ENCODE measurements around the gene SELENOO.
"Not testable (repeated sequence)": the region's sequence is repeated elsewhere in the genome, so short reads cannot be mapped to it uniquely, and the experiment has no call there.

SELENOO gene

GRCh38 chr22:50198624-50199017 lies 2.2 kb upstream of the SELENOO start:
- DNase-seq (ENCODE audit: low read depth in 3 of 3), result no peak

GRCh38 chr22:50199251-50199721 lies 1.5 kb upstream of the SELENOO start:
- DNase-seq (ENCODE audit: low read depth in 3 of 3), result no peak

DNA sequence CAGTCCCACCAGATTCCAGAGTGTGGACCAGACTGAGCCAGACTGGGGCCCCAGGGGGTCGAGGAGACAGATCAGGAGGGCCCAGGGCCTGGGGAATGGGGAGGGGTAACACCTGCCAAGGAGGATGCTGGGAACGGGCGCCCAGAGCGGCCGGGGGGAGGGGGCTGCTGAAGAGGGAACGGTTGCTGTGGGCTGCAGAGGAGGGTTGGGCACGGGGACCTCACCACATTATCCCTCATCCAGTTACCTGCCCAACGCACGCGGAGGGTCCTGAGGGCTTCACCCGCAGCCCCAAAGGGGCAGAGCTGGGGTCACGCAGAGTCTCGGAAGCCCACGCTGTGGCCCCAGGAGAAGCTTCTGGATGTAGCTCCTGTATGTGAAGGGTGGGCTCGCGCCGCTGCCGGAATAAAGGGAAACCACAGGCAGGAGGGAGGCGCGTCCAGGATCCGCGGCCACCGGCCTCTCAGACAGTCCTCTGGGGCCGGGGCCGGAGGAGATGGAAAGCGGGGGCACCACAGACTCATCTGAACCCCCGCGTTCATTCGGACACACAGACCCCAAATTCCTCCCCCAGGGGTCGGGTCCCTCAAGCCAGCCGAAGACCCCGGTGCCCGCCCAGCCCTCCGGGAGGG lies 866 bp upstream of the SELENOO start:
- DNase-seq (ENCODE audit: low read depth in 3 of 3), result no peak

DNA sequence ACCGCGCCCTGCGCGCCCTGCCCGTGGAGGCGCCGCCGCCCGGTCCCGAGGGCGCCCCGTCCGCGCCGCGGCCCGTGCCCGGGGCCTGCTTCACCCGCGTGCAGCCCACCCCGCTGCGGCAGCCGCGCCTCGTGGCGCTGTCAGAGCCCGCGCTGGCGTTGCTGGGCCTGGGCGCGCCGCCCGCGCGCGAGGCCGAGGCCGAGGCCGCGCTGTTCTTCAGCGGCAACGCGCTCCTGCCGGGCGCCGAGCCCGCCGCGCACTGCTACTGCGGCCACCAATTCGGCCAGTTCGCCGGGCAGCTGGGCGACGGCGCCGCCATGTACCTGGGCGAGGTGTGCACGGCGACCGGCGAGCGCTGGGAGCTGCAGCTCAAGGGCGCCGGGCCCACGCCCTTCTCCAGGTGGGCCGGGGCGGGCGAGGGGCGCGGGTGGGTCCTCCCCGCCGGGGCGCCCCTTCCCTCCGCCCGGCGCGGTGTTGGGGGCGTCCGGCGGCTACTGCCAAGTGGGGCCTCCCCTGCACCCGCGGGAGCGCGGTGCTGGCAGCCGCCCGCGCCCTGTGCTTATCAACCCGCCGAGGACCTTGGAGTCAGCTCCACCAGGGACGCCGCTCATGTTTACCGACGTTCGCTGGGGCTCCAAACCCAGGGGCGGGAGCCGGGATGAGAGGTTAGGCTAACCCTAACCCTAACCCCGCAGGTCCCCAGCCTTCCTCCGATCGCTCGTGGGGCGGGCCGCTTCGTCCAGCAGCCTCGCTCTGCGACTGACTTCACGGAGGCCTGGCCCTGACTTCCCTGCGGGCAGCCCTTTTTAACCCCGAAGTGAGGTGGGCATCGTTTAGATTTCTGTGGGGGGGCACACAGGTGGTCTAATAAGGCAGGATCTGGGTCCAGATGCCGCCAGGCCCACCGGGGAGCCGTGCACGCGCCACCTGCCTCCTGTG lies 649 bp downstream of the SELENOO start:
- no peak for DNase-seq (ENCODE audit: low read depth in 3 of 3)

GRCh38 chr22:50202130-50202666 lies 1.4 kb downstream of the SELENOO start:
- no peak for DNase-seq (ENCODE audit: low read depth in 3 of 3)

DNA sequence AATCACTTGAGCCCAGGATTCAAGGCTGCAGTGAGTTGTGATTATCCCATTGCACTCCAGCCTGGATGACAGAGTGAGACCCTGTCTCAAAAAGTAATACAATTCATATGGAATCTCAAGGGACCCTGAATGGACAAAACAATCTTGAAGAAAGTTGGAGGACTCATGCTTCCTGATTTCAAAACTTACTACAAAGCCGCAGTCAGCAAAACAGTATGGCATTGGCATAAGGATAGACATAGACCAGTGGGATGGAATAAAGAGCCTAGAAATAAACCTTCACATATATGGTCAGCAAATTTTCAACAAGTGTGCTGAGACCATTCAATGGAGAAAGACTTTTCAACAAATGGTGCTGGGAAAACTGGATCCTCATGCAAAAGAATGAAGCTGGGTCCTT lies 2.5 kb downstream of the SELENOO start:
- no peak for DNase-seq (ENCODE audit: low read depth in 3 of 3)

GRCh38 chr22:50204571-50204970 lies 3.8 kb downstream of the SELENOO start:
- no peak for DNase-seq (ENCODE audit: low read depth in 3 of 3)

DNA sequence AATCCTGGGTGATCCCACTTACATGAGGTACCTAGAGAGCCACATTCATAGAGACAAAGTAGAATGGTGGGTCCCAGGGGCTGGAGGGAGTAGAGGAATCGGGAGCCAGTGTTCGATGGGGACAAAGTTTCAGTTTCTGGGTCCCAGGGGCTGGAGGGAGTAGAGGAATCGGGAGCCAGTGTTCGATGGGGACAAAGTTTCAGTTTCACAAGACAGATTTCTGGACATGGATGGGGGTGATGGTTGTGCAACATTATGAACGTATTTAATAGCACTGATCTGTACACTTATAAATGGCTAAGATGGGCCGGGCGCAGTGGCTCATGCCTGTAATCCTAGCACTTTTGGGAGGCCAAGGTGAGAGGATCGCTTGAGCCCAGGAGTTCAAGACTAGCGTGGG lies 4.2 kb downstream of the SELENOO start:
- DNase-seq (ENCODE audit: low read depth in 3 of 3), result not testable (repeated sequence)

DNA sequence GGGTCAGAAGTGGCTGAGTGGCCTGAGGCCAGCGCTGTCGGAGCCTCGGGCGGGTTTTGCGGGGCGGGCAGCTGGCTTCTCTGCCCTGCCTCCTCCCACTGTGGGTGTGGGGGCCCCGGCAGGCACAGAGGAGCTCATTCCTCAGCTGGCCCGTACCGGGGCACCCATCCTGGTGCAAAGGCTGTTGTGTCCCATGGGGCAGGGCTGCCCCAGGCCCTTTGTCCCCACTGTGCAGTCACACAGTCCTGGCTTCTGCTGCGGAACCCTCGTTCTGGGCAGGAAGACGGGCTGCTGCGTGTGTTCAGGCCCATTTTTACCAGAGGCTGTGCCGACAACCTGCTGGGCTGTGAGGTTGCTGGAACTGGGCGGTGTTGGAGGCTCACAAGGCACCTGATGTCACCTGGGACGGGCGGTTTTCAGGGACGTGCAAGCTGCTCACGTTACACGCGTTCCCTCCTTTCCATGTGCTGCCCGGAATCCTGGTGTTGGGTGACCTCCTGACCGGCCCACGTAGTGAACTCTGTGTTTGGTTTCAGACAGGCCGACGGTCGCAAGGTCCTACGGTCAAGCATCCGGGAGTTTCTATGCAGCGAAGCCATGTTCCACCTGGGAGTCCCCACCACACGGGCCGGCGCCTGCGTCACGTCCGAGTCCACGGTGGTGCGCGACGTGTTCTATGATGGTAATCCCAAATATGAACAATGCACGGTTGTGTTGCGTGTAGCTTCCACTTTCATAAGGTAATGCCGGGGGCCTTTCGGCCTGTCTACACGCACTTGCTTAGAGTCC lies 5.2 kb downstream of the SELENOO start:
- DNase-seq (ENCODE audit: low read depth in 3 of 3), result no peak

DNA sequence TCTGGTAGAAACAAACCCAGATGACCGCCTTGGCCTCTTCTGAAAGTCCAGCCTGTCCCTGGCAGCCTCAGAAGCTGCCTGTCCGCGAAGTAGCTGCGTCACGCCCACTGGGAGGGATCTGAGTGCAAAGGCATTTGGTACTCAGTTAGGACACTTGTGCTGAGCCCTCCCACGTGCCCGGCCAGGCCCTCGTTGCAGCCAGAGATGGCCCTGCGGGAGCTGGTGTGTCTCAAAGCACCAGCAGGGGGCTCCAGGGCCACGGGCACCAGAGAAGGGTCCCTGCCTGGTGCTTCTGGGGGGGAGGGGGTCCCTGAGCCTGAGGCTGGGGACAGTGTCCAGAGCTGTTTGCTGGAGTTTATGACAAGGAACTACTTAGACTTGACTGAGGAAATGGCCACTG lies 5.8 kb downstream of the SELENOO start:
- DNase-seq (ENCODE audit: low read depth in 3 of 3), result no peak

GRCh38 chr22:50207383-50208140 lies 6.8 kb downstream of the SELENOO start:
- DNase-seq (ENCODE audit: low read depth in 3 of 3), result no peak

DNA sequence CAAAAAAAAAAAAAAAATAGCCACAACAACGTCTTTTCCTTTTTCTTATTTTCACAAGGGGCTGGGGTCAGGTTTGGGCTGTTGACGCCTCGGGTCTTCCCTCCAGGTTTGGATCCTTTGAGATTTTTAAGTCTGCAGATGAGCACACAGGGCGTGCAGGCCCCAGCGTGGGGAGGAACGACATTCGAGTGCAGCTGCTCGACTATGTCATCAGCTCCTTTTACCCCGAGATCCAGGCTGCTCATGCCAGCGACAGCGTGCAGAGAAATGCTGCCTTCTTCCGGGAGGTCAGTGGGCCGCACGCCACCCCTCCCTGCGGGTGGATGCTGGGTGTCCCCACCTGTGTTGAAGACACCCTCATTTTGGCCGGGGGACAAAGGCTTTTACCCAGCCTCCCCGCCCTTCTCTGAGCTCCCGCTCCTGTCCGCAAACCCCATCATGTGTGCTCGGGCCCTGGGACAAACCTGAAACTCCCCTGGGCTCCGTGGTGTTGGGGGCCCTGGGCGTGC lies 7.7 kb downstream of the SELENOO start:
- DNase-seq (ENCODE audit: low read depth in 3 of 3), result no peak

- DNase-seq (ENCODE audit: low read depth in 3 of 3), result no peak
Measured at GRCh38 chr22:50208939-50209892, 8.4 kb downstream of the SELENOO start.

GRCh38 chr22:50209893-50210292 lies 9.1 kb downstream of the SELENOO start:
- DNase-seq (ENCODE audit: low read depth in 3 of 3), result peak; percentile 42 to 63 (median 53)

GRCh38 chr22:50210378-50211139 lies 9.7 kb downstream of the SELENOO start:
- no peak for DNase-seq (ENCODE audit: low read depth in 3 of 3)

DNA sequence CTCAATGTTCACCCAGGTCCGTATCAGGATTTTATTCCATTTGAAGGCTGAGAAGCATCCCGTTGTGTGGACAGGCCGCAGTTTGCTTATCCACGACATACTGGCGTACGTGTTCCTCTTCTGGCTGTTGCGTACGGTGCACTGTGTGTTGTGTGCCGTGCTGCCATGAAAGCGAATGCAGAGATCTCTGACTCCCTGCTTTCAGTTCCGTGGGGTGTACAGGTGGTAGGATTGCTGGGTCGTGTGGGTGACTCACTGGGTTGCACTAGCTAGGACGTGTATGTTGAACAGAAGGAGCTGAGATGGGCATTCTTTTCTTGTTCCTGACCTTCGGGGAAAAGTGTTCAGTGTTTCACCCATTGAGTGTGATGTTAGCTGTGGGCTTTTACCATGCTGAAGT lies 10.3 kb downstream of the SELENOO start:
- DNase-seq (ENCODE audit: low read depth in 3 of 3), result no peak

DNA sequence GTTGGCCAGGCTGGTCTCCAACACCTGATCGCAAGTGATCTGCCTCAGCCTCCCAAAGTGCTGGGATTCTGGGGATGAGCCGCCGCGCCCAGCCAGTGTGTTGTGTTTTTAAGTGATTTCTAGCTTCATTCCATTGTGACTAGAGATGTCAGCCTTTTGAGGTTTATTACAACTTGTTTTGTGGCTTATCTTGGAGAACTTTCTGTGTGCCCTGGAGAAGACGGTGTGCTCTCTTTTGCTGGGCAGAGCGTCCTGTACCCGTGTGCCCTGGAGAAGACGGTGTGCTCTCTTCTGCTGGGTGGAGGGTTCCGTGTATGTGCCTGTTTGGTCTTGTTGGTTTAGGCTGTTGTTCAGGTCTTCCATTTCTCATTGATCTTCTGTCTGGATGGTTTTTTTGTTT lies 12.5 kb downstream of the SELENOO start:
- no peak for DNase-seq (ENCODE audit: low read depth in 3 of 3)

DNA sequence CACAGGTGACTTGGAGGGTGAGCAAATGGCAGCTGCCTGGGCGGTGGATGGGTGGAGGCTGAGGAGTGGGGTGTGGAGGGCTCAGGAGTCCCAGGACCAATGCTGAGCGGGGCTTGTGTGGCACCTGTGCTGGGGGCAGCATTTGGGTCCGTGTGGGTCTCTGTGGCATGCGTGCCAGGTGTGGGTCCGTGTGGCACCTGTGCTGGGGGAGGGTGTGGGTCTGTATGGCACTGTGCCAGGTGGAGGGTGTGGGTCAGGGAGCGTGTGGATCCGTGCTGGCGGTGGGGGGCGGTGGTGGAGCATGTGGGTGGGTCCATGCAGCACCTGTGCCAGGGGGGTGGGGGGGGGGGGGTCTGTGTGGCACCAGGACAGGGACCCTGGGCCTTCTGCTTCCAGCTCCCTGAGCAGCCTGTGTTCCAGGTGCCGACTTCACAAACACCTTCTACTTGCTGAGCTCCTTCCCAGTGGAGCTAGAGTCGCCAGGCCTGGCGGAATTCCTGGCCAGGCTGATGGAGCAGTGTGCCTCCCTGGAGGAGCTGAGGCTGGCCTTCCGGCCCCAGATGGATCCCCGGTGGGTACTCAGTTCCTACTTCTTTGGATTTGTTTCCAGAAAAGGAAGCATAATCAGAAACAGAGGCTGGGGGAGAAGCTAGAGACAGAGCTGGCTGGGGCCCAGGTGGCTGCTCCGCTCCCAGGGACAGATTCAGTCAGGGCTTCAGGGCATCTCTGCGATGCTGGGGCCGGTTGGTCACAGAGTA lies 14.7 kb downstream of the SELENOO start:
- no peak for DNase-seq (ENCODE audit: low read depth in 3 of 3)

All from stimulated activated CD4-positive, alpha-beta T cell treated with anti-CD3 and anti-CD28 coated beads, TNF-alpha, amount 100 ng/mL, for 24 hours (primary cell).